GM19455 (cell line): ENCODE results near the gene GRK5.
"Not testable (repeated sequence)": the region's sequence is repeated elsewhere in the genome, so short reads cannot be mapped to it uniquely, and the experiment has no call there.

ENCODE experiments used
- ATAC-seq: cut with Tn5 transposase; IDR thresholded peaks from one replicate; pipeline ENCODE4 v1.9.1; 2021; ENCODE audit not compliant: unreplicated experiment

GRK5 gene

GRCh38 chr10:119431773-119432135, 224.4 kb downstream of the GRK5 start:
- ATAC-seq = no peak

GRCh38 chr10:119434942-119435341, 227.6 kb downstream of the GRK5 start:
- ATAC-seq = not testable (repeated sequence)

GRCh38 chr10:119438717-119439116, 231.3 kb downstream of the GRK5 start:
- ATAC-seq = no peak

- no peak for ATAC-seq
Measured at GRCh38 chr10:119439922-119440321, 232.6 kb downstream of the GRK5 start.

- ATAC-seq = no peak
Measured at GRCh38 chr10:119441151-119441821, 233.9 kb downstream of the GRK5 start.

GRCh38 chr10:119441921-119442757, 234.8 kb downstream of the GRK5 start:
- ATAC-seq = no peak

GRCh38 chr10:119442758-119443060, 235.3 kb downstream of the GRK5 start:
- no peak for ATAC-seq

- ATAC-seq = no peak
Measured at GRCh38 chr10:119443441-119443840, 236.1 kb downstream of the GRK5 start.

- no peak for ATAC-seq
Measured at GRCh38 chr10:119443970-119444660, 236.7 kb downstream of the GRK5 start.

GRCh38 chr10:119444866-119445265, 237.5 kb downstream of the GRK5 start:
- ATAC-seq = no peak

- ATAC-seq = peak; percentile 49
Measured at GRCh38 chr10:119445311-119445934, 238.1 kb downstream of the GRK5 start.

GRCh38 chr10:119445935-119446317, 238.6 kb downstream of the GRK5 start:
- no peak for ATAC-seq

- ATAC-seq = no peak
Measured at GRCh38 chr10:119446441-119447277, 239.3 kb downstream of the GRK5 start.

GRCh38 chr10:119447421-119447820, 240.1 kb downstream of the GRK5 start:
- no peak for ATAC-seq

GRCh38 chr10:119447823-119448546, 240.6 kb downstream of the GRK5 start:
- no peak for ATAC-seq

- no peak for ATAC-seq
Measured at GRCh38 chr10:119448628-119449584, 241.5 kb downstream of the GRK5 start.

- no peak for ATAC-seq
Measured at GRCh38 chr10:119449760-119450461, 242.5 kb downstream of the GRK5 start.

GRCh38 chr10:119450606-119451299, 243.4 kb downstream of the GRK5 start:
- ATAC-seq = no peak
